Neural crest cell (in vitro differentiated cells): ENCODE results near the gene PTPRG. TPM values are rescaled to one million over a fixed set of nuclear protein-coding genes. Genes with fewer than 3 reads are reported as not detected.

ENCODE experiments used
- DNase-seq: peaks from one replicate; pipeline ENCODE4 v3.0.0; 2021; ENCODE audit warnings: low read depth, mixed read lengths, low spot score
- H3K27ac Mint-ChIP-seq: one replicate; pipeline ENCODE4 v1.8.0; 2021; ENCODE audit warnings: mild to moderate bottlenecking, mixed read lengths; ENCODE audit not compliant: unreplicated experiment
- H3K27me3 Mint-ChIP-seq: 2 replicates; pipeline ENCODE4 v1.8.0; 2021; ENCODE audit warnings: low read depth, mild to moderate bottlenecking, mixed read lengths
- H3K36me3 Mint-ChIP-seq: 2 replicates; pipeline ENCODE4 v1.8.0; 2021; ENCODE audit warnings: low read depth, mild to moderate bottlenecking, mixed read lengths
- H3K4me1 Mint-ChIP-seq: 2 replicates; pipeline ENCODE4 v1.8.0; 2021; ENCODE audit warnings: mixed read lengths
- H3K4me3 Mint-ChIP-seq: one replicate; pipeline ENCODE4 v1.8.0; 2021; ENCODE audit warnings: mild to moderate bottlenecking, mixed read lengths
- H3K9me3 Mint-ChIP-seq: 2 replicates; pipeline ENCODE4 v1.8.0; 2021; ENCODE audit warnings: mixed read lengths
- total RNA-seq: library from RNA; stranded (reverse); gene quantifications from 2 replicates; pipeline ENCODE4 v1.2.1, GENCODE V29; 2021
- TF ChIP-seq, protein P1 (sequence below): fragments of 200-600 bp; sonication (generic); conservative IDR thresholded peaks from 2 replicates; pipeline ENCODE4 v1.5.0; 2021; ENCODE audit warnings: antibody characterized with exemption, mild to moderate bottlenecking

PTPRG gene
- total RNA-seq, 1 donor from 2014 or later, result 41.2 TPM

DNA sequence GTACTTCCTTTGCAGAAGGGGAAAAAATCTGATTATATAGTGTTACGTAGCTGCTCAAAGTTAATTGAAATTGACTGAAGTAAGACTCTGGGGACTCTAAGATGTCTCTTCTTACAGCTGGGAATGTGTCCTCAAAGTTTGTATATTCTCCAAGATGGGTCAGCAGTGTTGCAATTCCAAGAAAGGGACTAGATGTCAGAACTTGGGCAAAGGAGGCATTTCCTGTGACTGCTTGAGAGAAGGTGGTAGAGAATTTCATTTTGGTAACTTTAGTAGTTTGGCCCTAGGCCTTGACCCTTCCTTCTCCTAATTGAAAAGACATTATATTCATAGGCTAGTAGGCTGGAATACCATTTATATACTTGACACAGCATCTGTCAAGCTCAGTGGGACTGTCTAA is 33.9 kb downstream of the PTPRG start:
- TF ChIP-seq, protein P1, sequence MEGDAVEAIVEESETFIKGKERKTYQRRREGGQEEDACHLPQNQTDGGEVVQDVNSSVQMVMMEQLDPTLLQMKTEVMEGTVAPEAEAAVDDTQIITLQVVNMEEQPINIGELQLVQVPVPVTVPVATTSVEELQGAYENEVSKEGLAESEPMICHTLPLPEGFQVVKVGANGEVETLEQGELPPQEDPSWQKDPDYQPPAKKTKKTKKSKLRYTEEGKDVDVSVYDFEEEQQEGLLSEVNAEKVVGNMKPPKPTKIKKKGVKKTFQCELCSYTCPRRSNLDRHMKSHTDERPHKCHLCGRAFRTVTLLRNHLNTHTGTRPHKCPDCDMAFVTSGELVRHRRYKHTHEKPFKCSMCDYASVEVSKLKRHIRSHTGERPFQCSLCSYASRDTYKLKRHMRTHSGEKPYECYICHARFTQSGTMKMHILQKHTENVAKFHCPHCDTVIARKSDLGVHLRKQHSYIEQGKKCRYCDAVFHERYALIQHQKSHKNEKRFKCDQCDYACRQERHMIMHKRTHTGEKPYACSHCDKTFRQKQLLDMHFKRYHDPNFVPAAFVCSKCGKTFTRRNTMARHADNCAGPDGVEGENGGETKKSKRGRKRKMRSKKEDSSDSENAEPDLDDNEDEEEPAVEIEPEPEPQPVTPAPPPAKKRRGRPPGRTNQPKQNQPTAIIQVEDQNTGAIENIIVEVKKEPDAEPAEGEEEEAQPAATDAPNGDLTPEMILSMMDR, result no peak
- Mint-ChIP-seq H3K27ac (peak overlapping the region; percentile 16), H3K4me1 (peaks cover 43% of the 10 kb centered on the region), H3K9me3 (no peaks in the 10 kb centered on the region), H3K36me3 (peaks cover 2% of the 10 kb centered on the region), H3K4me3 (no peak overlapping the region), H3K27me3 (no peaks in the 10 kb centered on the region)
- DNase-seq, result no peak

GRCh38 chr3:61595826-61596225 is 34.5 kb downstream of the PTPRG start:
- no peaks in the 10 kb centered on the region for H3K27me3 Mint-ChIP-seq
- TF ChIP-seq, protein P1, result no peak
- H3K36me3 Mint-ChIP-seq, result peaks cover 2% of the 10 kb centered on the region
- H3K9me3 Mint-ChIP-seq, result no peaks in the 10 kb centered on the region
- H3K4me3 Mint-ChIP-seq, result no peak overlapping the region
- no peak for DNase-seq
- H3K27ac Mint-ChIP-seq, result no peak overlapping the region
- H3K4me1 Mint-ChIP-seq, result peaks cover 43% of the 10 kb centered on the region

- Mint-ChIP-seq H3K4me3 (no peak overlapping the region), H3K36me3 (no peaks in the 10 kb centered on the region), H3K9me3 (no peaks in the 10 kb centered on the region), H3K27me3 (no peaks in the 10 kb centered on the region), H3K27ac (no peak overlapping the region), H3K4me1 (peaks cover 42% of the 10 kb centered on the region)
- TF ChIP-seq, protein P1, result no peak
- DNase-seq, result no peak
Measured at GRCh38 chr3:61597906-61598305, 36.5 kb downstream of the PTPRG start.

DNA sequence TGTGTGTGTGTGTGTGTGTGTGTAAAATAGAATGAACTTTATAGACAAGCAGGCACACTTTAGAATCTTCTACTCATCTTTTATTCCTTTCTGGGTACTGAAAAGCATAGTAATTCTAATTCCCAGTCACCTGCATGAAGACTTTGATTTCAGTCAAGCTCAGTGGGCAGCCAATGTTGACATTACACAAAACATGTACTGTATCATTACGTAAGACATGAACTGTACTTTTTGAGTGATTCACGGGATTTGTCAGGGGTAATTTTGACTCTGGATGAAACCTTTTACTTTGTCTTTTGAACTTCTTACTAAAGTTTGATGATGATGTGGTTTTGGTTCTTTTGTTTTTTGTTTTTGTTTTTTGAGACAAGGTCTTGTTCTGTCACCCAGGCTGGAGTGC is 38.8 kb downstream of the PTPRG start:
- H3K4me3 Mint-ChIP-seq, result no peak overlapping the region
- no peaks in the 10 kb centered on the region for H3K27me3 Mint-ChIP-seq
- TF ChIP-seq, protein P1, result no peak
- H3K27ac Mint-ChIP-seq, result no peak overlapping the region
- H3K9me3 Mint-ChIP-seq, result no peaks in the 10 kb centered on the region
- H3K4me1 Mint-ChIP-seq, result peaks cover 21% of the 10 kb centered on the region
- DNase-seq, result no peak
- H3K36me3 Mint-ChIP-seq, result peaks cover 3% of the 10 kb centered on the region

DNA sequence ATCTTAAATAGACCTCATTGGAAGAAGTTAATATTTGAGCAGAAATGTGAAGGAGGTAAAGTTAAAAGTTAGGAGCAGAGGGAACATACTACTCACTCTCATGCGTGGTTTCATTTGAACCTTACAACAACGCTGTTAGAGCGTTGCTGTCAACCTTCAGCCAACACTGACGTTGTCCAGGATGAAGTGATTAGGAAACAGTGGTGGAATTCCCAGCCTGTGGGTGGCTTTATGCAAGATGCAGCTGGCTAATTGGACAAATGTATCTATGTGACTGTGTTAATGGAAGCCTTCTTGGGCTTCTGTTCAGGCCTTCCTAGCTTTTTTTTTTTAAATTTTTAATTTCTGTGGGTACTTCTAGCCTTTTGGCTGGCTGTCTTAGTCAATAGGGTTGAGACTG is 40.5 kb downstream of the PTPRG start:
- Mint-ChIP-seq H3K4me1 (peaks cover 9% of the 10 kb centered on the region), H3K27me3 (no peaks in the 10 kb centered on the region), H3K4me3 (no peak overlapping the region), H3K27ac (no peak overlapping the region), H3K36me3 (peaks cover 3% of the 10 kb centered on the region), H3K9me3 (no peaks in the 10 kb centered on the region)
- TF ChIP-seq, protein P1, result no peak
- no peak for DNase-seq

DNA sequence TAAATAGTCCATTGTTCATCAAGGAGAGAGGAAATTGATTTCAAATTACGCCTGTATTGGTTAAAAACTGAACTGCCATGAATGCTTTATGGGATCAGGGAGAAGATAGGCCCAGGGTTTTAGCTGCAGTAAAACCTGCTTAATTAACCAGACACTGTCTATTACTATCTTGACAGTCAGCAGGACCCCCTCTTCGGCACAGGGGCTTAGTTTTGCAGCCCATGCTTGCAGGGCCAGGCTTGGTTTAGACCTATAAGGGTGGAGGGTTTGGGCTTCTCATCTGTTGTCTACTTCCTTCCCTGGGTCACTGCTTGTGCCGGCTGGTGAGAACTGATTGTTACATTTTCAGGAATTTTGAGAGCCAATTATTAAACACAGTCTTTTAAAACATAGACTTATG is 41.1 kb downstream of the PTPRG start:
- Mint-ChIP-seq H3K27ac (peak overlapping the region; percentile 76), H3K27me3 (no peaks in the 10 kb centered on the region), H3K36me3 (peaks cover 3% of the 10 kb centered on the region), H3K4me3 (no peak overlapping the region), H3K9me3 (no peaks in the 10 kb centered on the region), H3K4me1 (peaks cover 13% of the 10 kb centered on the region)
- no peak for DNase-seq
- TF ChIP-seq, protein P1, result no peak
